ENCODE measurements around the gene GPR137. TPM values are rescaled to one million over a fixed set of nuclear protein-coding genes. Genes with fewer than 3 reads are reported as not detected.

GPR137 gene
- total and polyA plus RNA-seq, 9 of the 15 experiments (the other 6 are each of a cell fraction or from before 2014, with no cell fraction given), result 0.32 to 26.7 (median 10.7) TPM

DNA sequence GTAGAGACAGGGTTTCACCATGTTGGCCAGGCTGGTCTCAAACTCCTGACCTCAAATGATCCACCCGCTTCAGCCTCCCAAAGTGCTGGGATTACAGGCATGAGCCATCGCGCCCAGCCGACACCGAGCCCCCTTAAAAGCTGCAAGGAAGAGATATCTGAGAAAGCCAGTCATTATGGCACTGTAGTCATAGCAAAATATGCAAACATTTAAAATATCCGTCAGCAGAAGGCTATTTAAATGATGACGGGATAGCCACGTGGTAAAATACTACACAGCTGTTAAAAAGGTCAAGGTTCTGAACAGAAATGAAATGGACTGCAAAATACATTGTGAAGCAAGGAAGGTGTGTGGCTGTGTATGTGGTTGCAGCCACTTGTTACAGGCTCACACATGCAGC lies 47.9 kb downstream of the GPR137 start (continued):
- TF ChIP-seq RAD51 (IDR thresholded peaks at IDR 0.05; ENCODE audit: borderline replicate concordance, low read depth) (peak; percentile 10; the same call in 1 of the 2 replicates), SMARCA4 (IDR thresholded peaks at IDR 0.05) (0 out of 2 replicates have a peak, but pooled peaks have one; percentile 24), ARID1B (IDR thresholded peaks at IDR 0.05) (peak; percentile 76), FOXM1 (IDR thresholded peaks at IDR 0.05; ENCODE audit: low read depth) (peak; percentile 18; the same call in 1 of the 2 replicates), FOXM1 (CRISPR knock-in tag; IDR thresholded peaks at IDR 0.05; ENCODE audit: low read depth) (no peak), TRIM24 (IDR thresholded peaks at IDR 0.05) (peak; percentile 18 to 63; a peak in 2 of 4 replicates), ATF1 (CRISPR knock-in tag; IDR thresholded peaks at IDR 0.05) (no peak), ATF1 (tag; IDR thresholded peaks at IDR 0.05) (0 out of 2 replicates have a peak, but pooled peaks have one; percentile 33), MTA2 (IDR thresholded peaks at IDR 0.05; ENCODE audit: low read depth) (0 out of 2 replicates have a peak, but pooled peaks have one; percentile 35), NCOR1 (IDR thresholded peaks at IDR 0.05) (peak; percentile 70)
- TF ChIP-seq, protein P1, sequence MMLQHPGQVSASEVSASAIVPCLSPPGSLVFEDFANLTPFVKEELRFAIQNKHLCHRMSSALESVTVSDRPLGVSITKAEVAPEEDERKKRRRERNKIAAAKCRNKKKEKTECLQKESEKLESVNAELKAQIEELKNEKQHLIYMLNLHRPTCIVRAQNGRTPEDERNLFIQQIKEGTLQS (IDR thresholded peaks at IDR 0.05), result peak; percentile 68
- TF ChIP-seq, protein P1 (CRISPR knock-in tag; conservative IDR thresholded peaks at IDR 0.05), result no peak
